Measurements from ENCODE around the gene RITA1. TPM values are rescaled to one million over a fixed set of nuclear protein-coding genes. Genes with fewer than 3 reads are reported as not detected.

The RITA1 gene
- total RNA-seq, 1 donor, result 22.4 TPM

- Histone ChIP-seq H3K4me2 (ENCODE audit: insufficient read depth, low read length) (no peak overlapping the region), H3K79me2 (ENCODE audit: insufficient read depth, low read length) (no peaks in the 10 kb centered on the region), H2AFZ (ENCODE audit: low read length) (no peak overlapping the region), H3K9me3 (ENCODE audit: low read depth, low read length) (no peaks in the 10 kb centered on the region), H3K27ac (ENCODE audit: low read depth, low read length) (no peak overlapping the region), H3K4me3 (ENCODE audit: insufficient read depth, low read length) (no peak overlapping the region), H3K27me3 (ENCODE audit: insufficient read depth, low read length) (no peaks in the 10 kb centered on the region), H4K20me1 (ENCODE audit: insufficient read depth, low read length) (no peaks in the 10 kb centered on the region), H3K4me1 (ENCODE audit: insufficient read depth, low read length) (peaks cover 23% of the 10 kb centered on the region), H3K36me3 (ENCODE audit: insufficient read depth, low read length) (no peaks in the 10 kb centered on the region)
- TF ChIP-seq CTCF (IDR thresholded peaks at IDR 0.05; ENCODE audit: extremely low read depth, low read depth, low read length), result no peak
- DNase-seq (ENCODE audit: insufficient read length, low spot score, missing footprints), result no peak
Measured at GRCh38 chr12:113211160-113211559, 25.6 kb downstream of the RITA1 start.

GRCh38 chr12:113214895-113215400 is 29.4 kb downstream of the RITA1 start:
- Histone ChIP-seq H3K36me3 (ENCODE audit: insufficient read depth, low read length) (no peaks in the 10 kb centered on the region), H3K4me1 (ENCODE audit: insufficient read depth, low read length) (peaks cover 40% of the 10 kb centered on the region), H3K9me3 (ENCODE audit: low read depth, low read length) (no peaks in the 10 kb centered on the region), H3K27me3 (ENCODE audit: insufficient read depth, low read length) (no peaks in the 10 kb centered on the region), H3K79me2 (ENCODE audit: insufficient read depth, low read length) (no peaks in the 10 kb centered on the region), H3K4me3 (ENCODE audit: insufficient read depth, low read length) (no peak overlapping the region), H4K20me1 (ENCODE audit: insufficient read depth, low read length) (no peaks in the 10 kb centered on the region), H3K27ac (ENCODE audit: low read depth, low read length) (peak overlapping the region; percentile 95), H2AFZ (ENCODE audit: low read length) (no peak overlapping the region), H3K4me2 (ENCODE audit: insufficient read depth, low read length) (peak overlapping the region; percentile 41)
- peak; percentile 96 for DNase-seq (ENCODE audit: insufficient read length, low spot score, missing footprints)
- no peak for TF ChIP-seq CTCF (IDR thresholded peaks at IDR 0.05; ENCODE audit: extremely low read depth, low read depth, low read length)

GRCh38 chr12:113216027-113216426 is 30.5 kb downstream of the RITA1 start:
- peaks cover 44% of the 10 kb centered on the region for H3K4me1 ChIP-seq (ENCODE audit: insufficient read depth, low read length)
- no peak overlapping the region for H2AFZ ChIP-seq (ENCODE audit: low read length)
- no peaks in the 10 kb centered on the region for H3K27me3 ChIP-seq (ENCODE audit: insufficient read depth, low read length)
- H4K20me1 ChIP-seq (ENCODE audit: insufficient read depth, low read length), result no peaks in the 10 kb centered on the region
- H3K27ac ChIP-seq (ENCODE audit: low read depth, low read length), result peak overlapping the region; percentile 93
- H3K4me2 ChIP-seq (ENCODE audit: insufficient read depth, low read length), result peak overlapping the region; percentile 0
- no peaks in the 10 kb centered on the region for H3K79me2 ChIP-seq (ENCODE audit: insufficient read depth, low read length)
- TF ChIP-seq CTCF (IDR thresholded peaks at IDR 0.05; ENCODE audit: extremely low read depth, low read depth, low read length), result no peak
- no peaks in the 10 kb centered on the region for H3K9me3 ChIP-seq (ENCODE audit: low read depth, low read length)
- no peak overlapping the region for H3K4me3 ChIP-seq (ENCODE audit: insufficient read depth, low read length)
- no peak for DNase-seq (ENCODE audit: insufficient read length, low spot score, missing footprints)
- H3K36me3 ChIP-seq (ENCODE audit: insufficient read depth, low read length), result no peaks in the 10 kb centered on the region

- H3K4me2 ChIP-seq (ENCODE audit: insufficient read depth, low read length), result peak overlapping the region; percentile 92
- no peaks in the 10 kb centered on the region for H3K36me3 ChIP-seq (ENCODE audit: insufficient read depth, low read length)
- no peaks in the 10 kb centered on the region for H4K20me1 ChIP-seq (ENCODE audit: insufficient read depth, low read length)
- peak overlapping the region; percentile 71 for H3K27ac ChIP-seq (ENCODE audit: low read depth, low read length)
- peak; percentile 94 for DNase-seq (ENCODE audit: insufficient read length, low spot score, missing footprints)
- H3K27me3 ChIP-seq (ENCODE audit: insufficient read depth, low read length), result no peaks in the 10 kb centered on the region
- H2AFZ ChIP-seq (ENCODE audit: low read length), result peak overlapping the region; percentile 98
- peaks cover 38% of the 10 kb centered on the region for H3K4me1 ChIP-seq (ENCODE audit: insufficient read depth, low read length)
- H3K79me2 ChIP-seq (ENCODE audit: insufficient read depth, low read length), result peaks cover 11% of the 10 kb centered on the region
- peak overlapping the region; percentile 94 for H3K4me3 ChIP-seq (ENCODE audit: insufficient read depth, low read length)
- TF ChIP-seq CTCF (IDR thresholded peaks at IDR 0.05; ENCODE audit: extremely low read depth, low read depth, low read length), result no peak
- no peaks in the 10 kb centered on the region for H3K9me3 ChIP-seq (ENCODE audit: low read depth, low read length)
Measured at GRCh38 chr12:113220593-113221180, 35.2 kb downstream of the RITA1 start.

Measured in osteoblast (primary cell).